GM19351 (cell line): ENCODE measurements around the gene STAC.
"Not testable (repeated sequence)": the region's sequence is repeated elsewhere in the genome, so short reads cannot be mapped to it uniquely, and the experiment has no call there.

ENCODE experiments used
- ATAC-seq: cut with Tn5 transposase; IDR thresholded peaks from one replicate; pipeline ENCODE4 v1.9.1; 2021; ENCODE audit warnings: mild to moderate bottlenecking, moderate library complexity; ENCODE audit not compliant: unreplicated experiment

STAC gene

GRCh38 chr3:36409862-36410261, 29.6 kb downstream of the STAC start:
- no peak for ATAC-seq

- no peak for ATAC-seq
Observed at GRCh38 chr3:36411587-36411986, 31.3 kb downstream of the STAC start.

GRCh38 chr3:36416599-36416998, 36.3 kb downstream of the STAC start:
- ATAC-seq, result no peak

GRCh38 chr3:36417237-36417636, 36.9 kb downstream of the STAC start:
- no peak for ATAC-seq

GRCh38 chr3:36418296-36418695, 38.0 kb downstream of the STAC start:
- ATAC-seq, result no peak

- no peak for ATAC-seq
Observed at GRCh38 chr3:36428445-36428844, 48.1 kb downstream of the STAC start.

- ATAC-seq, result no peak
Observed at GRCh38 chr3:36429986-36430485, 49.7 kb downstream of the STAC start.

GRCh38 chr3:36433511-36433910, 53.2 kb downstream of the STAC start:
- ATAC-seq, result no peak

GRCh38 chr3:36434687-36435426, 54.6 kb downstream of the STAC start:
- no peak for ATAC-seq

- ATAC-seq, result no peak
Observed at GRCh38 chr3:36443028-36443686, 62.9 kb downstream of the STAC start.

GRCh38 chr3:36444909-36445308, 64.6 kb downstream of the STAC start:
- no peak for ATAC-seq

- ATAC-seq, result no peak
Observed at GRCh38 chr3:36446276-36446675, 66.0 kb downstream of the STAC start.

- no peak for ATAC-seq
Observed at GRCh38 chr3:36447061-36447460, 66.8 kb downstream of the STAC start.

- no peak for ATAC-seq
Observed at GRCh38 chr3:36451816-36452215, 71.5 kb downstream of the STAC start.

- ATAC-seq, result not testable (repeated sequence)
Observed at GRCh38 chr3:36453213-36453612, 72.9 kb downstream of the STAC start.

- not testable (repeated sequence) for ATAC-seq
Observed at GRCh38 chr3:36453896-36454295, 73.6 kb downstream of the STAC start.

- no peak for ATAC-seq
Observed at GRCh38 chr3:36455406-36455805, 75.1 kb downstream of the STAC start.

- ATAC-seq, result no peak
Observed at GRCh38 chr3:36456784-36457183, 76.5 kb downstream of the STAC start.

- no peak for ATAC-seq
Observed at GRCh38 chr3:36457667-36458066, 77.4 kb downstream of the STAC start.

- no peak for ATAC-seq
Observed at GRCh38 chr3:36459177-36459576, 78.9 kb downstream of the STAC start.

- no peak for ATAC-seq
Observed at GRCh38 chr3:36461597-36461996, 81.3 kb downstream of the STAC start.

GRCh38 chr3:36472045-36472444, 91.7 kb downstream of the STAC start:
- ATAC-seq, result not testable (repeated sequence)
